ENCODE results near the gene ALG12. TPM values are rescaled to one million over a fixed set of nuclear protein-coding genes. Genes with fewer than 3 reads are reported as not detected.

Gene ALG12
- total and polyA plus RNA-seq, 2 of the 8 experiments (the other 6 are each of a cell fraction or from before 2014, with no cell fraction given) = 13.4 to 22.5 TPM

DNA sequence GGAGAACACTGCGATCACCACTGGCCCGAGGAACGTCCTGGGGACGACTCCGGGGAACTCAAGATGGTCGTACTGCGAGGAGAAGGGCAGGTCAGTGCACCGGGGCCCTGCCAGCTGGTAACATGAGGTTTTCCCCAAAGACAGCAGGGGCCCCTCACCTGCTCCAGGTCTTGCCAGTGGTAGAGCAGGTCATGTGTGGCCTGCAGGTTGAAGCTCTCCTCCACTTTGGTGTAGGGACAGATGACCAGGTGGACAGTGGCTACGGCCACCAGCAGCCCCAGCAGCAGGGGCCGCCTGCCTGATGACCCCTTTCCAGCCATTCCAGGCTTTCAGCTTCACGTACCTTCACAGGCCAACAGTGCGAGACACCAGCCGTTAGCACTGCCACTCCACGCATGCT, 4.8 kb downstream of the ALG12 start:
- Histone ChIP-seq H3K14ac (ENCODE audit: insufficient read length) (no peak overlapping the region), H3K4me2 (ENCODE audit: insufficient read depth in 1 of 2, low read depth in 2 of 2, low read length in 2 of 2) (no peak overlapping the region), H3K18ac (ENCODE audit: extremely low read depth, low read length) (no peak overlapping the region), H2BK5ac (ENCODE audit: low read depth, low read length) (no peak overlapping the region), H3K23ac (ENCODE audit: insufficient read length) (no peak overlapping the region), H3K23me2 (ENCODE audit: low read depth, low read length) (peaks cover 2% of the 10 kb centered on the region; the same call in 1 of the 2 replicates), H3K9ac (replicated peaks in 1 of 4; ENCODE audit: extremely low read depth in 1 of 4, low read depth in 3 of 4, low read length in 3 of 4) (no peak overlapping the region), H2BK15ac (ENCODE audit: low read length) (no peak overlapping the region), H3K79me2 (ENCODE audit: control insufficient read depth in 1 of 2, insufficient read depth in 2 of 2, low read length in 2 of 2) (peaks cover 0 to 8% of the 10 kb centered on the region in 2 experiments; a peak in 1 of 4 replicates), H3K9me3 (ENCODE audit: insufficient read depth in 2 of 2, low read depth in 1 of 2, low read length in 1 of 2) (no peaks in the 10 kb centered on the region), H2BK12ac (ENCODE audit: low read depth, low read length) (no peak overlapping the region), H4K5ac (ENCODE audit: insufficient read length, low read depth, low read length) (no peak overlapping the region), H2BK120ac (replicated peaks; ENCODE audit: low read depth, low read length) (no peak overlapping the region), H4K8ac (ENCODE audit: extremely low read depth, insufficient read depth, low read length) (no peak overlapping the region), H3K27ac (ENCODE audit: low read depth, low read length) (no peak overlapping the region), H3K4ac (replicated peaks; ENCODE audit: insufficient read length, low read depth, low read length) (no peak overlapping the region), H3K4me3 (ENCODE audit: extremely low read depth in 1 of 4, insufficient read depth in 2 of 4, low read depth in 3 of 4, low read length in 4 of 4) (no peak overlapping the region), H3K4me1 (replicated peaks in 1 of 4; ENCODE audit: control insufficient read depth in 3 of 4, insufficient read depth in 4 of 4, low read length in 3 of 4) (peaks cover 0 to 5% (median 0%) of the 10 kb centered on the region in 4 experiments; a peak in 4 of 7 replicates), H3K36me3 (ENCODE audit: control insufficient read depth in 2 of 4, insufficient read depth in 4 of 4, low read length in 3 of 4) (peaks cover 0 to 3% (median 1%) of the 10 kb centered on the region in 4 experiments; a peak in 4 of 8 replicates), H4K91ac (replicated peaks; ENCODE audit: insufficient read length, low read length) (no peak overlapping the region), H2BK20ac (ENCODE audit: low read length) (no peak overlapping the region), H3K79me1 (ENCODE audit: low read depth, low read length) (peaks cover 3% of the 10 kb centered on the region; the same call in 1 of the 2 replicates), H3K27me3 (replicated peaks in 1 of 4; ENCODE audit: control insufficient read depth in 3 of 4, extremely low read depth in 1 of 4, insufficient read depth in 3 of 4, low read length in 3 of 4) (no peaks in the 10 kb centered on the region), H2AFZ (ENCODE audit: low read length) (no peak overlapping the region), H3K56ac (replicated peaks; ENCODE audit: insufficient read length, low read depth, low read length) (no peak overlapping the region), H4K20me1 (replicated peaks in 1 of 2; ENCODE audit: control insufficient read depth in 1 of 2, insufficient read depth in 2 of 2, low read length in 2 of 2) (peaks cover 3 to 13% of the 10 kb centered on the region in 2 experiments), H2AK5ac (ENCODE audit: low read depth, low read length) (no peak overlapping the region)
- FAIRE-seq (no peak), DNase-seq (ENCODE audit: low read depth in 1 of 2, low spot score in 2 of 2) (no peak)
- 95% methylated on average over 14 of the region's 14 CpGs; no CpG with 5 or more reads in 1 of the 2 experiments for WGBS, 2 experiments (ENCODE audit: extremely low coverage in 1 of 2, insufficient coverage in 1 of 2, insufficient read length in 1 of 2, insufficient replicate concordance in 2 of 2, low coverage in 1 of 2, low lambda C conversion rate in 2 of 2, missing lambda C conversion rate in 1 of 2)
- POLR2A ChIA-PET (ENCODE audit: partially characterized antibody) = interaction anchor here (2.0 kb wide), 1 partner anchor 8 kb away, joined by 7 read pairs; no protein-coding TSS in a partner anchor
- CTCF ChIA-PET (ENCODE audit: partially characterized antibody) = interaction anchor here (0.9 kb wide), 1 partner anchor 39 kb away, joined by 4 read pairs; no protein-coding TSS in a partner anchor
- TF ChIP-seq CTBP2 (IDR thresholded peaks at IDR 0.05; ENCODE audit: borderline replicate concordance, insufficient read depth, insufficient read length, low read length) (no peak), EZH2 (IDR thresholded peaks at IDR 0.05; ENCODE audit: low read depth, low read length, severe bottlenecking) (no peak), ASH2L (IDR thresholded peaks at IDR 0.05; ENCODE audit: low read length) (no peak), EP300 (IDR thresholded peaks at IDR 0.05; ENCODE audit: borderline replicate concordance in 1 of 2, low read depth in 2 of 2, low read length in 2 of 2) (no peak), SIX5 (IDR thresholded peaks at IDR 0.05; ENCODE audit: low read depth, low read length) (no peak), CBX8 (IDR thresholded peaks at IDR 0.05; ENCODE audit: borderline replicate concordance, low read depth, low read length) (no peak), RFX5 (IDR thresholded peaks at IDR 0.05; ENCODE audit: borderline replicate concordance, low read depth, low read length) (no peak), SP4 (IDR thresholded peaks at IDR 0.05; ENCODE audit: low read length) (no peak), BCL11A (IDR thresholded peaks at IDR 0.05; ENCODE audit: low read depth in 2 of 2, low read length in 2 of 2) (no peak), TAF1 (IDR thresholded peaks at IDR 0.05; ENCODE audit: low read depth, low read length) (no peak), RBBP5 (IDR thresholded peaks at IDR 0.05; ENCODE audit: borderline replicate concordance, low read depth, low read length) (no peak), CEBPB (IDR thresholded peaks at IDR 0.05; ENCODE audit: low read depth, low read length) (no peak), KDM4A (IDR thresholded peaks at IDR 0.05; ENCODE audit: low read depth, low read length, severe bottlenecking) (no peak), EGR1 (IDR thresholded peaks at IDR 0.05; ENCODE audit: borderline replicate concordance, low read depth, low read length) (no peak)

Data from H1 (cell line).